ENCODE results near the gene TFB2M.
"Not testable (repeated sequence)": the region's sequence is repeated elsewhere in the genome, so short reads cannot be mapped to it uniquely, and the experiment has no call there.

TFB2M gene

GRCh38 chr1:246592695-246593094 lies 26.6 kb upstream of the TFB2M start:
- DNase-seq (ENCODE audit: extremely low spot score), result no peak
- POLR2A ChIA-PET, result no interaction called here
- TF ChIP-seq CTCF (IDR thresholded peaks at IDR 0.05; ENCODE audit: control extremely low read depth, extremely low read depth, low read depth, missing control alignments), result no peak
- CTCF ChIA-PET, result interaction anchor here (1.5 kb wide), 1 partner anchor 9 kb away, joined by 3 read pairs; no protein-coding TSS in a partner anchor

GRCh38 chr1:246591958-246592357 lies 25.9 kb upstream of the TFB2M start:
- ChIA-PET CTCF (interaction anchor here (1.2 to 1.6 kb wide), 5 partner anchors 8 to 22 kb away, joined by 3 to 7 read pairs (median 5); no protein-coding TSS in a partner anchor), POLR2A (interaction anchor here (0.7 to 1.1 kb wide), 2 partner anchors 12 to 19 kb away, joined by 4 read pairs; no protein-coding TSS in a partner anchor)
- no peak for DNase-seq (ENCODE audit: extremely low spot score)
- TF ChIP-seq CTCF (IDR thresholded peaks at IDR 0.05; ENCODE audit: control extremely low read depth, extremely low read depth, low read depth, missing control alignments), result no peak

GRCh38 chr1:246591504-246591903 lies 25.4 kb upstream of the TFB2M start:
- CTCF ChIA-PET, result interaction anchor here (1.2 to 1.6 kb wide), 5 partner anchors 8 to 21 kb away, joined by 3 to 7 read pairs (median 5); no protein-coding TSS in a partner anchor
- POLR2A ChIA-PET, result interaction anchor here (0.7 to 1.1 kb wide), 2 partner anchors 12 to 18 kb away, joined by 4 read pairs; no protein-coding TSS in a partner anchor
- no peak for TF ChIP-seq CTCF (IDR thresholded peaks at IDR 0.05; ENCODE audit: control extremely low read depth, extremely low read depth, low read depth, missing control alignments)
- DNase-seq (ENCODE audit: extremely low spot score), result peak; percentile 77

- no peak for DNase-seq (ENCODE audit: extremely low spot score)
- ChIA-PET POLR2A (interaction anchor here (1.1 kb wide), 1 partner anchor 18 kb away, joined by 4 read pairs; no protein-coding TSS in a partner anchor), CTCF (interaction anchor here (1.2 to 1.6 kb wide), 5 partner anchors 9 to 21 kb away, joined by 3 to 7 read pairs (median 5); no protein-coding TSS in a partner anchor)
- TF ChIP-seq CTCF (IDR thresholded peaks at IDR 0.05; ENCODE audit: control extremely low read depth, extremely low read depth, low read depth, missing control alignments), result no peak
These were observed 25.0 kb upstream of the TFB2M start for GRCh38 chr1:246591047-246591446.

- POLR2A ChIA-PET; CTCF ChIA-PET; DNase-seq (ENCODE audit: extremely low spot score): not testable (repeated sequence)
These were observed 23.9 kb upstream of the TFB2M start for GRCh38 chr1:246589919-246590318.

GRCh38 chr1:246588159-246588721 lies 22.2 kb upstream of the TFB2M start:
- CTCF ChIA-PET, result no interaction called here
- no peak for DNase-seq (ENCODE audit: extremely low spot score)
- POLR2A ChIA-PET, result no interaction called here
- TF ChIP-seq CTCF (IDR thresholded peaks at IDR 0.05; ENCODE audit: control extremely low read depth, extremely low read depth, low read depth, missing control alignments), result no peak

- POLR2A ChIA-PET, result no interaction called here
- DNase-seq (ENCODE audit: extremely low spot score), result no peak
- CTCF ChIA-PET, result no interaction called here
- no peak for TF ChIP-seq CTCF (IDR thresholded peaks at IDR 0.05; ENCODE audit: control extremely low read depth, extremely low read depth, low read depth, missing control alignments)
These were observed 21.5 kb upstream of the TFB2M start for GRCh38 chr1:246587606-246588005.

Measured in GM10248 (cell line).